ENCODE results near the gene MPST.
"Not testable (repeated sequence)": the region's sequence is repeated elsewhere in the genome, so short reads cannot be mapped to it uniquely, and the experiment has no call there.

Gene MPST

DNA sequence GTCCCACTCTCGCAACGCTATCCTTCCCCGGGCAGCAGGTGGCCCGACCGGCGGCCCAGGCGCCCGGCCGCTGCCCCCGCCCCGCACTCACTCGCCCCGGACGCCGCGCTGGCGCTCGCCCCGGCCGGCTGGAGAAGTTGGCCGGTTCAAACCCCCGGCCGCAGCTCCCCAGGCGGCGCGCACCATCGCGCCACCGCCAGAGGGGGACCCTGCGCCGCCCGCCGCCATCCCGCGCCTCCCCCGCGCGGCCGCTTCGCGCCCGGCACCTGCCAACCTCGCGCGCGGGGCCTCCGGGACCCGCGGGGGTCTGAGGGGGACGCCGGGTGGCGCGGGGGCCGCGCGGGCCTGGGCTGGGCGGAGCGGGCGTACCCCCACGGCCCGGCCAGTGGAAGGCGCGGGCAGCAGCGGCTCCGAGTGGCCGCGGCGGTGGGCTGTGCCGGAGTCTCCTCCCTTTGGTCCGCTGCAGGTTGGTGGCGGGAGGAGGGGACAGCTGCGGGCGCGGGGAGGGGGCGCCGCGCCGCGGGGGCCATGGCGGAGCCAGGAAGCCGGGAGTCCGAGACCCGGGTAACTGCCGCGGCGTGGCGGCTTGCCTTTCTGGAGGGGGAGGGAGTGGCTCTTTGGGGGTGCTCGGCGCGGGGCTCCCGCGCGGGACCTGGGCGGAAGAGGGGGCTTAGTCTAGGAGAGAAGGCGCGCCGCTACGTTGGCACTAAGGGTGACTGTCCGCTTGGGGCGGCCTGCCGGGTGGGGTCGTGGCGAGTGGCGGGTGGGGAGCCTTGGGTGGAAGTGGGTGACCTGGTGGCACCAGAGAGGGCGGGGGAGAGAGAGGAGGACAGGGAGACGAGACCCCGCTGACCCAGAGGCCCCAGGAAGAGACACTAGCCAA lies at the start of gene MPST, which contains the start of gene TST:
Gene MPST, plus strand, starts transcription at position 434 of the 883 bp plus-strand sequence. Its CDS starts 95 bp downstream, at position 529.
Gene TST, minus strand, starts transcription at position 139 of the 883 bp plus-strand sequence. CDS start 715 bp downstream, outside the sequence.
- peak; percentile 38 for DNase-seq

DNA sequence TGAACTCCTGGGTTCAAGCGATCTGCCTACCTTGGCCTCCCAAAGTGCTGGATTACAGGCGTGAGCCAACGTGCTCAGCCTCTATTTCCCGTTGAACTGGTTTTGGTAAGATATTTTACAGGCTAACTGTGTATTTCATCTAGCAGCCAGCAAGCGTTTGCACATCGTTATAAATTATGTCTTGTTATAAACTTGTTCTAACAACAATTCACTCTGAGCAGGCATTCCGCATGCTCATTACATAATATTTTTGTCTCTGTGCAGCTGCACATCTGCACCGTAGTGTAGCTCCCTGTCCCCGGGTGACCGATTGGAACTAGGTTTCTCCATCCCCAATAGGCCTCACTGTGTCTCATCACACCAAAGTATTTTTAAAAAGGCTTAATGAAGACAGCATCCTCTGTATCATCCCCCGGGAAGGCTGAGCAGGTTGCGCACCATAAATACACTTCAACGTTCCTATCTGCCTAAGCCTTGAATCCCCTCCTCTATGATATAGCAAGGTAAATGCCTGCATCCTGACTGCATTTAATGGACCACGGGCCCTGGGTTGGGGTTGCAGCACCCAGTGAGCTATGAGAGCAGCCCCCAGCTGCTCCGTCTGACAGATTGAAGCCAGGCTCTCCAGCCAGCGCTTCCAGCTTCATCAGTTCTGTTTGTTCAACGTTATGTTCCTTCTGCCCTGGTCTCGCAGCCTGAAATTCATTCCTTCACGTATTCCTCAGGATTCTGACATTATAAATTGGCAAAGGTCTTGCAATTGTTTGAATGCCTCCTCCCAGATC lies 48.0 kb upstream of the MPST start:
- DNase-seq: no peak

DNA sequence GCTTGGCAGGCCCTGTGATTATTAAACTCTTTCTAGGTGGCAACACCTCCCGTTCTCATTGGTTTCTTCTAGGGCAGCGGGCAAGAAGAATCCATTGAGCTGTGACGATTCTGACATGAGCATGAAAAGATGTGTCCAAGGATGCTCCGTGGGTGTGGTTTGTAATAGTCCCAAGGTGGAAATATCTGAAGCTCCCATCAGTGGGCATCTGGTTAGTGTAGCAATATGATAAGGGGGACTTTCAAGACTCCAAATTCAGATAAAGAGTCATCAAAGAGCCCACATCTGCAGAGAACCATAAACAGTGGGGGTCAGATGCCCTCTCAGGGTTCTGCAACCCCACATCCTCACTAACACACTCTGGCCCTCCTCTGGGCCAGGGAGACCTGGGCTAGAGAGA lies 42.9 kb upstream of the MPST start:
- DNase-seq: no peak

DNA sequence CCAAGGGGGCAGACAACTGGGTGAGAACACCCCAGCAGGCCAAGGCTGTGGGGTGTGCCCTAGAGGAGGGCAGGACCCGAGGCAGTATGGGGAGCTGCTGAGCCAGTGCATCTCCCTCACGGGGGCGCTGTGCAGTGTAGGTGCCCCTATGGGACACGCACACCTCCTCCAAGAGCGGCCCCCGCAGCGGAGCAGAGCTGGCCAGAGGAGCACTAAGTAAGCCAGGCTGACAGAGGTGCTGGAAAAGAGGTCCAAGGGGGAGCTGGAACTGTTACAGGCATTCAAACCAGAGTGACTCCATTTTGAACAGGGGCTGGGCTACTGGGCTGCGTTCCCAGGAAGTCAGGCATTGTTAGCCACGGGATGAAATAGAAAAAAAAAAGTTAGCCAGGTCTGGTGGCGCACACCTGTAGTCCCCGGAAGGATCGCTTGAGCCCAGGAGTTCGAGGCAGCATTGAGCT lies 42.1 kb upstream of the MPST start:
- peak; percentile 85 for DNase-seq

DNA sequence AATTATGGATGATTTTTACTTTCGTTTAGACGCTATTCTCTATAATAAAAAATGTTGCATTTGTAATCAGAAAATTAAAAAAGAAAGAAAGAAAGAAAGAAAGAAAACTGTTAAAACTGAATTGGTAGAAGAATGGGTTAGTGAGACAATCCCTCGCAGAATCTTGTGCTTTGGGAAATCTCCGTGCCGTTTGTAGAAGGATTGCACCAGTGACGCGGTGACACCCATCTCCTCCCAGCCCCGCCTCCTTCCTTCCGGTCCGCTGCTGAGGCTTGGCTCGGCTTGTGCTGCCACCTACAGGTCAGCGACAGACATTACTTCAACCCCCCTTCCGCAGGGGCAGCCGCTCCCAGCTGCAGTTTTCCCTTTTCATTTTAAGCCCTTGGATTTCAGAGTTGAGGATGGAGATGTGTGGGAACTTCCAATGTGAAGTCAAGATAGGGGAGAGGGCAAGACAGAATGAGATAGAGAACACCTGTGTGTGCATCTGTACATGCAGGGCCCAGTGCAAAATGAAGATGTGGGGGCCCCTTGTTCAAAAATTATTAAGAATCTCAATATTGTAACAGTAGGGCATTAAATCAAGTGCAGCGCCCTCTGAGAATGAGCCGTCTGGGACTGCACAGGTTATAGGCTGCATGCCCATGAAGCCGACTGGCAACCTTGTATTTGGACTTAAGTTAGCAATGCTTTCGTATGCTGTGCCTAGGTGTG lies 41.4 kb upstream of the MPST start:
- DNase-seq: peak; percentile 89

DNA sequence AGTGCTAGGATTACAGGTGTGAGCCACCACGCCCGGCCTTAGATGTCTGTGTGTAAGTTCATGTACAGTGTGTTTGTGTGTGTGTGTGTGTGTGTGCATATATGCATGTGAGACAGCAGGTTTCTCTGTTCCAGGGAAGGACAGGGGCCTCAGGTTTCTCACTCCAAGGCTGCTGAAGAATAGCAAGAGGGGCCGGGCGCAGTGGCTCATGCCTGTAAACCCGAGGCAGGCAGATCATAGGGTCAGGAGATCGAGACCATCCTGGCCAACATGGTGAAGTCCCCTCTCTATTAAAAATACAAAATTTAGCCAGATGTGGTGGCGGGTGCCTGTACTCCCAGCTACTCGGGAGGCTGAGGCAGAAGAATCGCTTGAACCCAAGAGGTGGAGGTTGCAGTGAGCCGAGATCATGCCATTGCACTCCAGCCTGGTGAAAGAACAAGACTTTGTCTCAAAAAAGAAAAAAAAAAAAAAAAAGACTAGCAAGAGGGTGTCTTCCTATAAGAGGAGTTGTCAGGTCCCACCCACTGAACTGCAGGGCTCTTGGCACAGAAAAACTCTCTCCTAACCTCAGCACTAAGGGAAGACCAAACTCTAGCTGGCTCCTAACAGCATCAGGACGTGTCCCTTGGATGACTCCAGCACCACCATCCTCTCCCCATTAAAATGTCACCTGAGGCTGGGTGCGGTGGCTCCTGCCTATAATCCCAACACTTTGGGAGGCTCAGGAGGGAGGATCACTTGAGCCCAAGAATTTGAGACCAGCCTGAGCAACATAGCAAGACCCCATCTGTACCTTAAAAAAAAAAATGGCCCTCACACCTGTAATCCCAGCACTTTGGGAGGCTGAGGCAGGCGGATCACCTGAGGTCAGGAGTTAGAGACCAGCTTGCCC lies 40.3 kb upstream of the MPST start:
- DNase-seq: no peak

DNA sequence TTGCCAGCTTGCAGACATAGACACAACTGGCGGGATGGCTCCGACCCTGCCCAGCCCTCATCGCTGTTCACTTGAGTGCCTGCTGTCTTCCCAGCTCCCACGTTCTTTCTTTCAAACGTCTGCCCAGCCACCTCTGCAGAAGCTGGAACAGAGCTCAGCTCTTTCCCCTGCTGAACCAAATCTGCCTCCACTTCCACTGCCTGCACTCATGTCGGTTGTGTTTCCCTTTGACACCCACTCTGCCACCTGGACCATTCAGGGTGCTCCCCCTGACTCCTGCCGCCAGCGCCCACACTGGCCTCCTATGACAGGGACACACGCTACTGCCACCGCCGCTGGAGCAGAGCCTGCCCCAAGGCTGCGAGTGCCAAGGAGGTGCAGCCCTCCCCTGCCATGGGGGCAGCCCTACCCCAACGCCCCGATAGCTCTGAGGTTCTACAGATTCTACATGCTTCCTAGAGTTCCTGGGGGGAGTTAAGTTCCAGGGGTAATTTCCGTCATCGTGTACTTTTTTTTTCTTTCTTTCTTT lies 38.2 kb upstream of the MPST start:
- no peak for DNase-seq

DNA sequence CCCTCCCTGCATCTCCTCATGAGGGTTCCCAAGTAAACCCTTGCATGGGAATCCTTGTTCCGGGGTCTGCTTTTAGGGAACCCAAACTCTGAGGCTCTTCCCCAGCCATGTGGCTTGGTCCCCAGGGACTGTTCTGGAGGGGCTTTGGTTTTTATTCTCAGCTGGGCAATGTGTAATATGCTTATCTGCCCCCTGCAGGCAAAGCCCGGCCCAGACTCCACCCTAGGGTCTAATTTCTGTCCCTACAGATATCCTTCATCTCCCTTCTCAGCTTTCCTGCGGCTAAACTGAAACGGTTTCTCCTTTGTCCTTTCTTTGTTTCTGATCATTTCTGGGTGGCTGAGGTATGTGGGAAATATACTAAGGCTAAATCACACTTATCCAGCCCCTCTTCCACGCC lies 37.4 kb upstream of the MPST start:
- DNase-seq: no peak

DNA sequence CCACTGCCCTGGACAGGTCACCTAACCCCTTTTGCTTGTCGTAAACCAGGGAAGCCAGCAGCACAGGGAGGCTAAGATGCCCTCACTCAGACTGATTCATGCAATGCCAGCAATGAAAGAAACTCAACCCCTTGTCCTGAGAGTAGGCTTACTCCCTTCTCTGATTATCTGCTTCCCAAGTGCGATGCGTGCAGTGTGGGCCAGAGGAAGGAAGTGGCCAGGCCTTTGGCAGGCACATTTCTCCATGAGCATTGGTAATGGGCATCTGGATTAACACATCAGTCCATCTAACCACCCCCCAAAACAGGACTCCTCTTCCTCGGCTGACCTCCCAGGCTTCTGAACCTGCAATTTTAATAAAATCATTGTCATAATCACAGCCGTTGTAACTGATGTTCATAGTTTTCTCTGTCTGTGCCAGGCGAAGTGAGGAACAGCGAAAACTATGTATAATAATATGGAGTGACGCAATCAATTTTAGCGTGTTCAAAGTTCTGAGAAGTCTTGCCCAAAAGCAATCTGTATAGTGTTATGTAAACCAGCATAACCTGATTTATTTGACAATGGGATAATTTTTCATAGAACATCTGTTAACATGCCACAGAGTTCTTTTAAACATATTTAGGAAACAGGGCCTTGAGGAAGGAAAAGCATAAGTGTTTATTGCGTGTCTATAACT lies 34.2 kb upstream of the MPST start:
- DNase-seq: no peak

DNA sequence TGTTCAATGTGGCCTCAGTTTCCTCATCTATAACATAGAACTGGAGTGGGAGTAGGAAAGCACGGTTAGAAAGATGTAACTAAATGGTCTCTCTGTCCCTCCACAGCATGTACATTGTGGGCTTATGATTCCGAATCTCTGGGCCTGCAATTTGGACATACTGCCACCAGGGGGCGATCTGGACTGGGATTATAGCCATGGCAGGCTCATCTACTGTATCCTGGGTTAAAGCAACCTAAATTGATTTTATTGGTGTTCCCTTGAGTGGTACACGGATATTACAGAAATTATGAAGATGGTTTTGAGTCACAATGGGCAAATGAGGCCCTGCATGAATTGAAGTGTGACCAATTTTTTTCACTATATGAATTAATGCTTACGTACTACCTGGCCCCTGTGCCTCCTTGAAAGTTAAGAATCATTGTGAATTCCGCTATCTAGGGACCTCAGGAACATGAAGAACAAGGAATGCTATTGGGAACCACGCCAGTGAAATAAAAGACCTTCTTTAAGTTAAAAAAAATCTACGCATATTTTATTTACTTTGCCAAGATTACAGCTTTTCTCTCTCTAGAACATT lies 33.2 kb upstream of the MPST start:
- DNase-seq: peak; percentile 42

DNA sequence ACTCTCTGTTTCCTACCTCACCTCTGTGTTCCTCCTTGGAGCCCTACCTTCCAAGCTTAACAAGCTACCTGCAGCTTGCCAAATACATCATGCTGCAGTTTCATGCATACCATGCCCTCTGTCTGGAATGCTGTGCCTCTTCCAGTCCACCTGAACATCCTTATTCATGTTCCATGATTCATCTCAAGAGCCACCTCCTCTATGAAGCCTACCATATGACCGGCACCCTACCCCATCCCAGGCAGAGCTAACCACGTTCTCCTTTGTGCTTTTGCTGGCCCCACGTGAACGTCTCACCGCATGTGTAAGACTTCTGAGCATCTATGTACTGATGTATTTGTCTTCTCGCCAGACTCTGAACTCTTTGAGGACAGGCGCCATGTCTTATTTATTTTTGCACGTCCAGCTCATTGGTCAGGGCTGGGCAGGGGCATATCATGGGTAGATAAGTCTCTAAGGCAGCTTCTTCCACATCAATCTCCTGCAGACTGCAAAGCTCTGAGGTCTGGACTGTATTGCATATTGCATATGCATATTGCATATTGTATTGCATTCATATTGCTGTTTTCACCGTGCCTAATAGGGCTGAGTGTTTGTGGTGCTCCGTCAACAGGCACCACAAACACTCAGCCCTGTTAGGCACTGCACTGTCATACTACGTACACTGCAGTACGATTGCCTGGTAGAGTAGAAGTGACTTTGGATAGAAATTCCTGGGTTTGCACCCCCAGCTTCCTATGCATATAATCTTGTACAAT lies 31.3 kb upstream of the MPST start:
- no peak for DNase-seq

DNA sequence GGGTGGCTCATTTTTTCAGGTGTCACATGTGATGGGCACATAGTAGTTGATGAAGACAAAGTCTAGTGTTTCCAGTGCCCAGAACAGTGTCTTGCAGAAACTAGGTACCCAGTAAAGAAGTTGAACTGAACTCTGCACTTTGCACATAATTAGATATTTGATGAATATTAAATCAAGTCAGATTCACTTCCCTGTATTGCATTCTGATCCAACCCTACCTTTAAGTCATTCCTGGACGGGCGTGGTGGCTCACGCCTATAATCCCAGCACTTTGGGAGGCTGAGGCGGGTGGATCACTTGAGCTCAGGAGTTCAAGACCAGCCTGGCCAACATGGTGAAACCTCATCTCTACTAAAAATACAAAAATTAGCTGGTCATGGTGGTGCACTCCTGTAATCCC lies 30.5 kb upstream of the MPST start:
- DNase-seq: not testable (repeated sequence)

DNA sequence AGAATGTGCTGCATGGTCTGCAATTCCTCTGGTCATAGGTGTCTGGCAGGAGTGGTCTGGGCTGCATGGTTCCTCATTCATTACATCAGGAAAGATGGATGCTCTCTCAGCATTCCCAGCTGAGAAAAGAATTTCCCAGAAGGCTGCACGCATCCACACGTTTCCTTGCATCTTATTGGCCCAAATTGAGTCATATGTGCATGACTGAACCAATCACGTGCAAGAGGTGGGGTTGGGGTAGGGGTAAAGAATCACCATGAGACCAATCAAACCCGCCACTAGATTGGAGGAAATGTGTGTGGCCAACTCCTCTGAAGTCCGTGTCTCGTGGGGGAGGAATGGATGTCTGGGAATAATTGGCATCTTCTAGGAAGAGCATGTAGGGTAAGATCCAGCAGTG lies 29.1 kb upstream of the MPST start:
- no peak for DNase-seq

DNA sequence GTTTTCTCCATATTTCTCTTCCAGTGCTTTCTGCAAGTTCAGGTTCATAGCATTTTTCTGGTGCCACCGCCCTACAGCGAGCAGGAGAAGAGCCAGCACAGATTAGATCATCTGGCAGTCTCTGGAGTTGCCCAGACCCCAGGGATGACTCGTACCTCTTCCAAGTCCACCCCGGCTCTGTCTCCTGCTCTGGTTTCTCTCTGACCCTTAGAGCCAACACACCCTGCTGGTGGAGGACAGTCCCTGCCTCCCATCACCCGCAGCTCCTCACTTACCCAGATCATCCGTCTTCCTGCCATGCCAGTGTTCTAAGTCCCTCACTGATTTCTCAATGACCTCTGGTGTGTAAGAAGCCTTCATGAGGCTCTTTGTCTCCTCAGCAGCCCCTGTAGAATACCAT lies 28.3 kb upstream of the MPST start:
- DNase-seq: no peak

DNA sequence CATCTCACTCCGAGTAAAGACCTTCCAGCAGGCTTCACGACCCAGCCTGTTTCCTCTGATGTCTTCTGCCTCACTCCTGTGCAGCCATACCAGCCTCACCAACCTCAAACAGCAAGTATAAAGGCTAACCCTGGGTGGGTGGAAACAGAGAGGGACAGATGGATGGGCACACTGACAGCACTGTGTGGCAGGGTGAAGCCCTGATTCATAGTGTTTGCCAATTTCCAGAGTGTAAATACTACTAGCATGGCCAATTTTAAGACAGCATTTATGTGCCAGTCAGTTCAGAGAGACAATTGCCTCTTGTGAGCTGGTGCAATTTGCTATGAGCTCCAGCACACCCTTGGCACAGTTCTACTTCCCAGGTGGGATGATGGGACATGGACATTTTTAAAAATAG lies 21.8 kb upstream of the MPST start:
- no peak for DNase-seq

DNA sequence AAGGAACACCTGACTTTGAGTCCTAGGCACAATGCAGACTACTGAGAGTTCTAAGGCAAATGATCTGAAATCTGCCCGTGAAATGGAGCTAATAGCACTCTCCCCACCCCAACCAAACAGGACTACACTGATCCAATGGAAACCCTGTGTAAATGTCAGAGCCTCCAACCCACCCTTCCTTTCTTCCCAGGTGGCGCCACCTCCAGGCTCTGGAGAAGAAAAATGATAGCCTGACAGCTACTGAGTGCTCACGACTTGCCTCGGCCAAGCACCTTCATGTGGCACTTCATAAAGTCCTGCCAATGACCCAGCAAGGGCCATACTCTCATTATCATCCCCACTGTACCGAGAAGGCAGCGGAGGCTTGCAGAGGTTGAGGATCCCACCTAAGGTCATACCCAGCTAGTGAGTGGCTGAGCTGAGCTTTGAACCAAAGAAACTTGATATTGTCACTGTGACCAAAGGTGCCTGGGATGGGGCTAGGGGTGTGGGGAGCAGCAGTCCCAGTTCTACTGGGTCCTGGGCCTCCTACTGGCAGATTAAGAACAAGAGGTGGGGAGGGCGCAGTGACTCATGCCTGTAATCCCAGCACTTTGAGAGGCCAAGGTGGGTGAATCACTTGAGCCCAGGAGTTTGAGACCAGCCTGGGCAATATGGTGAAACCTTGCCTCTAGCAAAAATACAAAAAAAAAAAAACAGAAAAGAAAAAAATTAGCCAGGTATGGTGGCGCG lies 20.8 kb upstream of the MPST start:
- DNase-seq: no peak

DNA sequence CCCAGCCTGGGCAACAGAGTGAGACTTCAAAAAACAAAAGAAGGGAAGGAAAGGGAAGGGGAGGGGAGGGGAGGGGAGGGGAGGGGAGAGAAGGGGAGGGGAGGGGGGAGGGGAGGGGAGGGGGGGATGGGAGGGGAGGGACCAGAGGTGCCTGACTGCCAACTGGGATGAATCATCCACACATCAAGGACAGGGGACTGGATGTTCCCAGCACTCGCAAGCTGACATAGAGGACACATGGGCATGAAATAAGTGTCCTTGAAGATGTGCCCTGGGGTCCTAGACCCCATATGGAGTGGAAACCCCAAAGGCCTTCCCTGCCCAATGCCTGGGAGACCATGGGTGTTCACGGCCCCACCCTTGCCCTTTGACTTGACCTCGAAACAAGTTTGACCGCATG lies 20.1 kb upstream of the MPST start:
- no peak for DNase-seq

DNA sequence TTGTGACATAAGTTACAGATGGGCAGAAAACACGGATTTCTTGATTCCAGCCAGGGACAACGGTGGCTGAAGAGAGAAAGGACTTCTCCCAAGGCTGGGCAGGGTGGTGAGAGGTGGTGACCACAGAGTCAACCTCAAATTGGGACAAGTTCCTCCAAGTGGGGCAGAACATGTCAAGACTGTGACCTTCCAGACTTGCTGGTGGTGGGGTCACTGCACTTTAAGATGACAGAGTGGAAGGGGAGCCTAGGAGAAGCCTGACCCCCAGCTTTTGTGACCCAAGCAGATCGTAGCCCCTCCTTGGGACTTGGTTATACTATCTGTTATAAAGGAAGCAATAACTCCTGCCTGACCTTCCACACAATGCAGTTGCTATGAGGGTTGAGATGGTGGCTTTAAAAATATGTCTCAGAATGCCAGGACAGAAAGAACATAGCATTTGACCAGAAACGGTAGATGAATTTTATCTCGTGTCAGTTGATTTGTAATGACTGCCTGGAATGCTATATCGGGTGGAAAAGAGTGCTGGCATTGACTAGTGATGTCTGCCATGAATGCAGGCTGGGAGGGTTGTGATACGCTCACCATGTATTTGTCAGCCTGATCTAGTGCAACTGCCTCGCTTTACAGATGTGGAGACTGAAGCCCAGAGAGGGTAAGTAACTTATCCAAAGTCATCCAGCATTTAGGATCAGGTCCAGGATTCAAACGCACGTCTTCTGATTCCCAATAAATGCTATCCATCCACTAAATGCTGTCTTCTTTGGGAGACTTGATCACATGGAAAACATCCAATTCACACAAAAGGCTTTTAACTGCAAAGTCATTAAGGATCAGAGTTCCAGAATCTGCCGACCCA lies 18.6 kb upstream of the MPST start:
- no peak for DNase-seq

All from activated CD8-positive, alpha-beta memory T cell treated with anti-CD3 and anti-CD28 coated beads, Interleukin-2, amount 50 U/mL, for 4 hours (primary cell).